Measurements from ENCODE around the gene PLPPR3. TPM values are rescaled to one million over a fixed set of nuclear protein-coding genes. Genes with fewer than 3 reads are reported as not detected.

The PLPPR3 gene
- total and polyA plus RNA-seq, 9 of the 15 experiments (the other 6 are each of a cell fraction or from before 2014, with no cell fraction given), result 0.01 to 48.2 (median 8.6) TPM

- no TSS peak for BruUV-seq (replicated peaks)
- POLR2A ChIA-PET, result interaction anchor here (0.7 to 1.0 kb wide), 2 partner anchors 18 to 27 kb away, joined by 3 to 4 read pairs; no protein-coding TSS in a partner anchor
- H3K9me3 ChIP-seq (replicated peaks; ENCODE audit: control insufficient read depth, insufficient read depth, low read depth, low read length), result no peaks in the 10 kb centered on the region
- in situ Hi-C loops (cut with MboI), result no loop called here
- H3K9me1 ChIP-seq (ENCODE audit: control insufficient read depth, insufficient read depth, low read length), result no peaks in the 10 kb centered on the region
- WGBS (ENCODE audit: insufficient coverage, low coverage, missing lambda C conversion rate), result 90% methylated on average over 10 of the region's 11 CpGs
- H3K27me3 ChIP-seq (ENCODE audit: control insufficient read depth in 2 of 2, insufficient read depth in 2 of 2, low read length in 2 of 2), result no peaks in the 10 kb centered on the region
- H3K4me2 ChIP-seq (ENCODE audit: insufficient read depth, low read length), result no peak overlapping the region
- ATAC-seq, result no peak
- TF ChIP-seq ZKSCAN3 (CRISPR knock-in tag; IDR thresholded peaks at IDR 0.05) (no peak), CTCF (IDR thresholded peaks at IDR 0.05 in 2 of 3, conservative IDR thresholded peaks at IDR 0.05 in 1 of 3; ENCODE audit: insufficient read depth in 2 of 3, low read depth in 1 of 3, low read length in 3 of 3) (no peak), RBM14 (IDR thresholded peaks at IDR 0.05; ENCODE audit: borderline replicate concordance, insufficient read depth, low read depth, low read length) (no peak), LCOR (CRISPR knock-in tag; IDR thresholded peaks at IDR 0.05) (no peak), ZFP91 (CRISPR knock-in tag; IDR thresholded peaks at IDR 0.05) (no peak), BACH1 (tag; IDR thresholded peaks at IDR 0.05) (no peak), TCF7 (IDR thresholded peaks at IDR 0.05; ENCODE audit: borderline replicate concordance) (no peak), PBX2 (CRISPR knock-in tag; IDR thresholded peaks at IDR 0.05; ENCODE audit: low read depth) (no peak), PBX2 (tag; conservative IDR thresholded peaks at IDR 0.05; ENCODE audit: low read depth) (no peak), ZNF79 (CRISPR knock-in tag; IDR thresholded peaks at IDR 0.05; ENCODE audit: low read depth) (no peak), CBFA2T3 (IDR thresholded peaks at IDR 0.05) (no peak), HMG20B (CRISPR knock-in tag; IDR thresholded peaks at IDR 0.05) (no peak), PHB (CRISPR knock-in tag; IDR thresholded peaks at IDR 0.05) (no peak), ADNP (tag; IDR thresholded peaks at IDR 0.05) (no peak), STAT5A (IDR thresholded peaks at IDR 0.05; ENCODE audit: borderline replicate concordance, low read length) (no peak), CBX2 (IDR thresholded peaks at IDR 0.05; ENCODE audit: insufficient read depth, low read length, poor library complexity, severe bottlenecking) (no peak), PURB (CRISPR knock-in tag; IDR thresholded peaks at IDR 0.05; ENCODE audit: low read depth) (no peak)
- H3K4me3 ChIP-seq, result no peak overlapping the region
- H3K27ac ChIP-seq (ENCODE audit: extremely low read depth, low read depth, low read length), result no peak overlapping the region
- intact Hi-C loops (cut with micrococcal nuclease), result no loop called here
- DNase-seq (ENCODE audit: extremely low read depth in 1 of 4, low spot score in 3 of 4), result no peak
- no peak overlapping the region for H2AFZ ChIP-seq (ENCODE audit: low read depth, low read length)
- CTCF ChIA-PET (ENCODE audit: low intra/inter-chr PET ratio), result no interaction called here
- no peak for FAIRE-seq
- no peaks in the 10 kb centered on the region for H3K36me3 ChIP-seq (ENCODE audit: control insufficient read depth, insufficient read depth, low read length)
- peaks cover 9% of the 10 kb centered on the region; the same call in 2 of the 3 replicates for H3K79me2 ChIP-seq (ENCODE audit: control insufficient read depth, insufficient read depth, low read length)
- H3K4me1 ChIP-seq (replicated peaks in 1 of 2; ENCODE audit: control insufficient read depth in 2 of 2, insufficient read depth in 2 of 2, low read length in 2 of 2), result peaks cover 15 to 72% of the 10 kb centered on the region in 2 experiments
- H3K9ac ChIP-seq (ENCODE audit: insufficient read depth in 1 of 2, low read depth in 2 of 2, low read length in 2 of 2), result peak overlapping the region in 1 of 2 experiments; percentile 28; a peak in 1 of 4 replicates
- no peaks in the 10 kb centered on the region for H4K20me1 ChIP-seq (replicated peaks; ENCODE audit: control insufficient read depth, insufficient read depth, low read length)
These were observed 5.6 kb upstream of the PLPPR3 start for GRCh38 chr19:827314-827709.

Measured in K562 (cell line).